B cell (primary cell): ENCODE results near the gene RAI1. TPM values are rescaled to one million over a fixed set of nuclear protein-coding genes. Genes with fewer than 3 reads are reported as not detected.

Experiments
- ATAC-seq: fragments of 200-7000 bp; cut with Tn5 transposase; one replicate; pipeline ENCODE4 v1.10.0; 2021; ENCODE audit warnings: low read depth, mild to moderate bottlenecking, moderate number of reproducible peaks, moderate library complexity
- CTCF ChIA-PET: fragments of 350-600 bp; sonication (Branson Sonifier 250); formaldehyde crosslinking; loops from one replicate; lab custom pipeline; 2021; ENCODE audit warnings: antibody characterized with exemption, inconsistent platforms; lab: Charles Lee
- POLR2A ChIA-PET: fragments of 350-600 bp; sonication (Branson Sonifier 250); formaldehyde crosslinking; loops from one replicate; lab custom pipeline; 2021; ENCODE audit warnings: antibody characterized with exemption; lab: Charles Lee
- DNase-seq: peaks from one replicate; pipeline ENCODE4 v3.0.0; 2013
- H2AFZ ChIP-seq: 2 replicates; pipeline ENCODE4 v1.6.1; 2012; ENCODE audit warnings: mild to moderate bottlenecking, low read depth, low read length; ENCODE audit not compliant: insufficient read depth, poor library complexity, severe bottlenecking
- H3K27ac ChIP-seq, 2 donors: 1 replicate in 1 of 2; 2 replicates in 1 of 2; pipeline ENCODE4 v1.5.1; 2012 to 2013; ENCODE audit warnings: low read length in 2 of 2, mild to moderate bottlenecking in 2 of 2, moderate library complexity in 1 of 2
- H3K27me3 ChIP-seq, 4 experiments: fragments of 200-600 bp in 1 of 4; sonication (generic) in 1 of 4; replicated peaks in 1 of 4; 1 replicate in 2 of 4; 2 replicates in 2 of 4; pipeline versions ENCODE4 v1.6.1 to v1.7.0; 2013 to 2016; ENCODE audit warnings: low read length in 3 of 4, mild to moderate bottlenecking in 2 of 4, mixed read lengths in 1 of 4, moderate library complexity in 1 of 4; ENCODE audit not compliant: insufficient read depth in 4 of 4, control insufficient read depth in 3 of 4; ENCODE audit errors: control extremely low read depth in 1 of 4
- H3K36me3 ChIP-seq, 2 experiments: replicated peaks in 1 of 2; 1 replicate in 1 of 2; 2 replicates in 1 of 2; pipeline versions ENCODE4 v1.6.1 to v1.7.1; 2013; ENCODE audit warnings: low read length in 1 of 2; ENCODE audit not compliant: insufficient read depth in 2 of 2, control insufficient read depth in 1 of 2; ENCODE audit errors: control extremely low read depth in 1 of 2, extremely low read depth in 1 of 2
- H3K4me1 ChIP-seq, 2 donors: fragments of 200-600 bp in 1 of 2; sonication (generic) in 1 of 2; 1 replicate in 1 of 2; 2 replicates in 1 of 2; pipeline versions ENCODE4 v1.5.1 to v1.6.1; 2013 to 2017; ENCODE audit warnings: low read length in 2 of 2; ENCODE audit not compliant: control insufficient read depth in 2 of 2, insufficient read depth in 2 of 2
- H3K4me2 ChIP-seq: replicated peaks from 2 replicates; pipeline ENCODE3; 2012; ENCODE audit warnings: mild to moderate bottlenecking, low read depth, low read length; ENCODE audit not compliant: poor library complexity, severe bottlenecking
- H3K4me3 ChIP-seq, 5 experiments: fragments of 200-600 bp in 1 of 5; sonication (generic) in 1 of 5; 1 replicate in 3 of 5; 2 replicates in 2 of 5; pipeline versions ENCODE4 v1.5.1 to v1.7.0; 2011 to 2016; ENCODE audit warnings: low read length in 4 of 5, mild to moderate bottlenecking in 4 of 5, low read depth in 2 of 5, control low read depth in 1 of 5, moderate library complexity in 1 of 5; ENCODE audit not compliant: insufficient read depth in 1 of 5; ENCODE audit errors: control extremely low read depth in 1 of 5, extremely low read depth in 1 of 5
- H3K79me2 ChIP-seq: fragments of 200-600 bp; sonication (generic); one replicate; pipeline ENCODE4 v1.6.0; 2016; ENCODE audit warnings: low read length; ENCODE audit not compliant: control insufficient read depth, insufficient read depth
- H3K9ac ChIP-seq: fragments of 200-600 bp; sonication (generic); 2 replicates; pipeline ENCODE4 v1.6.1; 2017; ENCODE audit warnings: mild to moderate bottlenecking, low read length, moderate library complexity
- H3K9me3 ChIP-seq, 3 donors: one replicate each; pipeline versions ENCODE4 v1.6.1 to v1.7.1; 2013; ENCODE audit warnings: low read length in 2 of 3; ENCODE audit not compliant: control insufficient read depth in 2 of 3, insufficient read depth in 1 of 3; ENCODE audit errors: control extremely low read depth in 1 of 3
- H4K20me1 ChIP-seq: 2 replicates; pipeline ENCODE4 v1.6.0; 2012; ENCODE audit warnings: mild to moderate bottlenecking, low read length; ENCODE audit not compliant: insufficient read depth, control insufficient read depth, poor library complexity, severe bottlenecking
- H3K27ac Mint-ChIP-seq: one replicate; pipeline ENCODE4 v1.8.0; 2021; ENCODE audit warnings: mixed read lengths
- H3K27me3 Mint-ChIP-seq: one replicate; pipeline ENCODE4 v1.8.0; 2021; ENCODE audit warnings: mixed read lengths
- H3K4me1 Mint-ChIP-seq: one replicate; pipeline ENCODE4 v1.8.0; 2021; ENCODE audit warnings: mixed read lengths
- H3K4me3 Mint-ChIP-seq: one replicate; pipeline ENCODE4 v1.8.0; 2021; ENCODE audit warnings: mixed read lengths
- H3K9me3 Mint-ChIP-seq: one replicate; pipeline ENCODE4 v1.8.0; 2022; ENCODE audit warnings: mixed read lengths; ENCODE audit not compliant: insufficient read depth
- EZH2 ChIP-seq: IDR thresholded peaks from 2 replicates; pipeline ENCODE4 v1.6.1; 2012; ENCODE audit warnings: borderline replicate concordance, low read depth, mild to moderate bottlenecking, moderate library complexity, low read length; ENCODE audit not compliant: insufficient read depth, poor library complexity, severe bottlenecking
- WGBS: methylation state at CpG from one replicate; pipeline ENCODE4 v1.1.5; 2013; ENCODE audit warnings: missing lambda C conversion rate; ENCODE audit not compliant: insufficient coverage; 5-methylcytosine and 5-hydroxymethylcytosine counted together
- intact Hi-C: fragments of 100-400 bp; cut with micrococcal nuclease; formaldehyde crosslinking; loops from one replicate; pipeline ENCODE4 v1.10.0; 2022
- polyA plus RNA-seq: library from polyadenylated mRNA; depleted of rRNA; stranded (reverse); fragments of >200 nt; gene quantifications from 2 replicates; pipeline ENCODE4 v1.2.3, GENCODE V29; 2012
- total RNA-seq, 2 donors: library from RNA; stranded (reverse); fragments of 120-200 nt in 1 of 2; gene quantifications; 1 replicate in 1 of 2; 2 replicates in 1 of 2; pipeline versions ENCODE4 v1.2.3 to v1.2.4, GENCODE V29; 2013 to 2022
- TF ChIP-seq, protein P1 (sequence below): fragments of 200-600 bp; IDR thresholded peaks from one replicate; pipeline ENCODE4 v1.8.0; 2022; ENCODE audit warnings: antibody characterized with exemption, mild to moderate bottlenecking

Gene RAI1
- total and polyA plus RNA-seq, 2 donors (not counting 1 experiment from before 2014, with no cell fraction given), result 4.7 to 34.0 TPM

DNA sequence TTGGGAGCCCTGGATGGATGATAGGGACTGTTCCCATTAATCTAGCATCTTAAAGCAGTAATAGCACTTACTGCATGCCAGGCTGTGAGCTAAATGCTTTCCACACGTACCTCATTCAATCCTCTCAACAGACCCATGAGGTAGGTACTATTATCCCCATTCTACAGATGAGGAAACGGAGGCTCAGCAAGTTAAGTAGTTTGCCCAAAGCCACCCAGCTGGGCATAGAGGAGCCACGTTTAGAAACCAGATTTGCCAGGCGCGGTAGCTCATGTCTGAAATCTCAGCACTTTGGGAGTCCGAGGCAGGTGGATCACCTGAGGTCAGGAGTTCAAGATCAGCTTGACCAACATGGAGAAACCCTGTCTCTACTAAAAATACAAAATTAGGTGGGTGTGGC is 2.0 kb upstream of the RAI1 start:
- H3K27ac Mint-ChIP-seq, result no peak overlapping the region
- H3K4me3 Mint-ChIP-seq, result peak overlapping the region; percentile 29
- H3K9ac ChIP-seq, result no peak overlapping the region
- H3K4me1 Mint-ChIP-seq, result peaks cover 24% of the 10 kb centered on the region
- peaks cover 15% of the 10 kb centered on the region for H3K79me2 ChIP-seq
- H3K4me2 ChIP-seq, result no peak overlapping the region
- ATAC-seq (no peak), DNase-seq (no peak)
- no peak overlapping the region for H3K4me3 ChIP-seq
- H2AFZ ChIP-seq, result no peak overlapping the region
- TF ChIP-seq, protein P1, sequence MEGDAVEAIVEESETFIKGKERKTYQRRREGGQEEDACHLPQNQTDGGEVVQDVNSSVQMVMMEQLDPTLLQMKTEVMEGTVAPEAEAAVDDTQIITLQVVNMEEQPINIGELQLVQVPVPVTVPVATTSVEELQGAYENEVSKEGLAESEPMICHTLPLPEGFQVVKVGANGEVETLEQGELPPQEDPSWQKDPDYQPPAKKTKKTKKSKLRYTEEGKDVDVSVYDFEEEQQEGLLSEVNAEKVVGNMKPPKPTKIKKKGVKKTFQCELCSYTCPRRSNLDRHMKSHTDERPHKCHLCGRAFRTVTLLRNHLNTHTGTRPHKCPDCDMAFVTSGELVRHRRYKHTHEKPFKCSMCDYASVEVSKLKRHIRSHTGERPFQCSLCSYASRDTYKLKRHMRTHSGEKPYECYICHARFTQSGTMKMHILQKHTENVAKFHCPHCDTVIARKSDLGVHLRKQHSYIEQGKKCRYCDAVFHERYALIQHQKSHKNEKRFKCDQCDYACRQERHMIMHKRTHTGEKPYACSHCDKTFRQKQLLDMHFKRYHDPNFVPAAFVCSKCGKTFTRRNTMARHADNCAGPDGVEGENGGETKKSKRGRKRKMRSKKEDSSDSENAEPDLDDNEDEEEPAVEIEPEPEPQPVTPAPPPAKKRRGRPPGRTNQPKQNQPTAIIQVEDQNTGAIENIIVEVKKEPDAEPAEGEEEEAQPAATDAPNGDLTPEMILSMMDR, result no peak
- no peak for TF ChIP-seq EZH2
- H3K4me1 ChIP-seq, result peaks cover 7 to 22% of the 10 kb centered on the region in 2 donors
- no peaks in the 10 kb centered on the region for H3K9me3 Mint-ChIP-seq
- intact Hi-C loops, result no loop called here
- H3K36me3 ChIP-seq, result no peaks in the 10 kb centered on the region
- no peak overlapping the region for H3K27ac ChIP-seq
- H3K9me3 ChIP-seq, result no peaks in the 10 kb centered on the region
- 93% methylated on average over 5 of the region's 6 CpGs for WGBS
- H4K20me1 ChIP-seq, result peaks cover 6% of the 10 kb centered on the region
- peaks cover 0 to 3% (median 0%) of the 10 kb centered on the region in 4 experiments for H3K27me3 ChIP-seq
- CTCF ChIA-PET, result interaction anchor here (0.9 to 6.5 kb wide), 11 partner anchors 17 to 354 kb away, joined by 3 to 90 read pairs (median 4); no protein-coding TSS in a partner anchor
- POLR2A ChIA-PET, result interaction anchor here (0.5 kb wide), 1 partner anchor 66 kb away, joined by 3 read pairs; no protein-coding TSS in a partner anchor
- peaks cover 5% of the 10 kb centered on the region for H3K27me3 Mint-ChIP-seq

DNA sequence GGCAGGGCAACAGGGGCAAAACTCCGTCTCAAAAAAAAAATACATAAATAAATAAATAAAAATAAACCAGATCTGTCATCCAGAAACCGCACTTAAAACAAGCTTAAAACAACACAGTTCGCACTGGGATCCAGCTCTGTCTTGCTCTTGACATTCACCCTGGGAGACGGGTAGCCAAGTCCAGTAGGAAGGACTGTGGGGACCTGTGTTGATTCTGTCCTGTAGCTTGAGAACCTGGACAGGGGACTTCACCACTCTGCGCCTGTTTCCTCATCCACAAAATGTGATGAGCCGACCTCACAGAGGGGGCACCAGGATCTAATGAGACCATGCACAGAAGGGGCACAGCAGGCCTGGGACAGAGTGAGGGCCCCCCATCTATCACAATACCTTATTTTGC is 1.5 kb upstream of the RAI1 start:
- peaks cover 7 to 22% of the 10 kb centered on the region in 2 donors for H3K4me1 ChIP-seq
- POLR2A ChIA-PET, result interaction anchor here (0.5 kb wide), 1 partner anchor 66 kb away, joined by 3 read pairs; no protein-coding TSS in a partner anchor

More for the DNA sequence above, 1.5 kb upstream of the RAI1 start:
- Histone ChIP-seq H3K9ac (no peak overlapping the region), H3K4me2 (no peak overlapping the region), H3K79me2 (peaks cover 19% of the 10 kb centered on the region), H2AFZ (no peak overlapping the region), H4K20me1 (peaks cover 6% of the 10 kb centered on the region), H3K27me3 (peaks cover 0 to 3% (median 0%) of the 10 kb centered on the region in 4 experiments), H3K27ac (no peak overlapping the region), H3K4me3 (no peak overlapping the region), H3K9me3 (no peaks in the 10 kb centered on the region), H3K36me3 (no peaks in the 10 kb centered on the region)
- no peak overlapping the region for H3K27ac Mint-ChIP-seq
- peaks cover 5% of the 10 kb centered on the region for H3K27me3 Mint-ChIP-seq
- no peak for DNase-seq
- no peak for ATAC-seq
- CTCF ChIA-PET, result interaction anchor here (0.9 to 6.5 kb wide), 13 partner anchors 16 to 354 kb away, joined by 3 to 90 read pairs (median 4); no protein-coding TSS in a partner anchor
- TF ChIP-seq, protein P1, result no peak
- TF ChIP-seq EZH2, result no peak
- intact Hi-C loops, result no loop called here
- H3K4me1 Mint-ChIP-seq, result peaks cover 26% of the 10 kb centered on the region
- no peak overlapping the region for H3K4me3 Mint-ChIP-seq
- 100% methylated on average over 3 of the region's 6 CpGs for WGBS
- no peaks in the 10 kb centered on the region for H3K9me3 Mint-ChIP-seq
